Measurements from ENCODE around the gene HIPK2.

The HIPK2 gene

GRCh38 chr7:139669106-139670061 lies 108.4 kb downstream of the HIPK2 start:
- DNase-seq, result no peak

DNA sequence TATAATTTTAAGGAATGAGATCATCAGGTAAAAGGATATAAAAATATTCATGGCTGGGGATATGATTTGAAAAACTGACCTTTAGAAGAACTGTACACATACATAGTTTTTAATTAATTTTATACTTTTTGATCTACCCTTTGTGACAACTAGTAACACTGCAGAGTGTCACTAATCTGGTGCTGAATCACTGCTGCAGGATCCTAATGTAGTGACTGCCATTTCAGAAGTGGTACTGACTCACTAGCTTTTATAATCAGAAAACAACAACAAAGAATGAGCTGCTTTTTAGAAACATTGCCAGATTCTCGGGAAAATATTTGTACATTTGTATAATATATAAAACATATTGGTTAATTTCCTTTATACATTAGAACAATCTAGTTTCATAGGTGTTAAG lies 110.4 kb downstream of the HIPK2 start:
- no peak for DNase-seq

- DNase-seq, result no peak
These were observed 111.3 kb downstream of the HIPK2 start for GRCh38 chr7:139666501-139666900.

- no peak for DNase-seq
These were observed 113.4 kb downstream of the HIPK2 start for GRCh38 chr7:139664434-139664833.

GRCh38 chr7:139663608-139664177 lies 114.1 kb downstream of the HIPK2 start:
- DNase-seq, result no peak

DNA sequence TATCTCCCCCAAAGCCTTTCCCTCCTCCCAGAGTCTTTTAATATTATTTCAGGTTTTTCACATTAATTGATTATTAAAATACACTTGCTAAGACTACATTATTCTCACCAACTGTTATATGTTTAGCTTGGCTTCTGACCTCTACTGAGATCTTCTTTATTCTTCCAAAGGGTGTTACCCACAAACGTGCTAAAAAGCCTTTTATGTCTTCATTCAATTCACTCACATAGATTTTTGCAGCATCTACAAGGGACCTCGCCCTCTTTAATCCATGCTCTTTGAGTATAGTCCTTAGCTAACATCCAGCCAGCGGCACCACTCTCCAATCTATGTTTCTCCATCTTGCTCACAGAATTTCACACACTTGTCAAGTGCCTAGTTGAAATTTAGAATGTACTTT lies 115.9 kb downstream of the HIPK2 start:
- DNase-seq, result no peak

DNA sequence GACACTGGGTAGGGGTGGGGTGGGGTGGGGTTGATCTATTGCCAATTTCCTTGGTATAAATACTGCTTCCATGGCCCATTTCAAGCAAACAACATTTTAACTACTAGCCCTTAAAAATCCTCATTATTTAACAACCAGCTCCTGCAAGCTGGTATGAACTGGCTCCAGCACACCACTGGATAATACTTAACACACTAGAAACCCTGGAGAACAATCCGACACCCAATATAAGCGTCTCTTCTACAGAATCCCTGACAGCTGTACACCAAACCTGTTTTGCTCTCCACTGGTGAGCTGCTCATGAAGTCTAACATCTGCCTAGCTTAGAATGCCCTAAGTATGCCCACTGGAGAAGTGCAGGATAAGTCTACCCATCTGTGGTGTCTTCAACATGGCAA lies 116.8 kb downstream of the HIPK2 start:
- DNase-seq, result no peak

DNA sequence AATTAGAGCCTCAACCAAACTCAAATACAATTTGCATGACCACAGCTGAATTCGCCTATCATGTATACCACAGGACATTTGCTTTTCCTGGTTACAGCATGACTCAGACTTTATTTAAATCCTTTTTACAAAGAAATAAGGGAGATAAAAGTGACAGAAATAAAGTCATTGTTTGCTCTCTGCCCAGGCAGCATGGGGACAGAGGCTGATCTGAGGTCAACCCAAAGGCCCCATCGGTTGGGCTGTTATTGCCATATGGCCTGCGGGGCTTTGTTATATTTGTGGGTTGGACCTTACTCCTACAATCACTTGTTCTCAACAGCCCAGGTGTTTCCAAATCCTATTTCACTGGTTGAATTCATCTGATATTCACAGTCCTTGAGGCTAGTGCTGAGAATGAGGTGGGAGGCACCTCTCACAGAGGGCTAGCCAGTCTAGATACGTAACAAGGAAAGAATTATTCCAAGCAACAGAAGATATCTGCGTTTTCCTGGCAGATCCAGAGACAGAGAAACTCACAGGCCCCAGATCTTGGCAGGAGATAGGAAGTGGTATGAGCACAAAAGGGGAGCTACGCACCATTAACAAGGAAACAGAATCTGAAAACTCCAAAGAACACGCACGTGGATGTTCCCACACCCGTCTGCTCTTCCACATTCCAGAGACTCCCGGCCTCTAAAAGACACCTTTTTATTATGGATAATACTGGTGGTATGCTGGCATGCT lies 117.3 kb downstream of the HIPK2 start:
- no peak for DNase-seq

- DNase-seq, result no peak
These were observed 117.9 kb downstream of the HIPK2 start for GRCh38 chr7:139659922-139660316.

GRCh38 chr7:139658908-139659675 lies 118.7 kb downstream of the HIPK2 start:
- no peak for DNase-seq

- DNase-seq, result no peak
These were observed 119.5 kb downstream of the HIPK2 start for GRCh38 chr7:139658296-139658695.

GRCh38 chr7:139657725-139658124 lies 120.1 kb downstream of the HIPK2 start:
- DNase-seq, result no peak

DNA sequence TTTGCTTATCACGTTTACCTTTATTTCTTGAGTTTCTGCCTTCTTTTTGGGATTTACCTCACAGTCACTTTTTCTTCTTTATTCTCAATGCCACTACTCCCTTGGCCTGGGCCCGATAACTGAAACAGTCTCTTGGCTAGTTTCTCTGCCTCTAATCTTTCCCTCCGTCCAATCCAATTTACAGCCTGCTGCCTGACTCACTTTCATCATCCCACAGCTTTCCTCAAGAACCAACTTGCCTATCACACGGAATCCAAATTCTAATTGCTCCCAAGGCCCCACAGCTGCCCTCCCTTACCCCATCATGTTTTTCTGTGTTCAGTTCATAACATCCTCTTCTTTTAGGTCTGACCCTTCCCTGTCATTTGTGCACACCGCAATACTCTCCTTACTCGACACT lies 121.4 kb downstream of the HIPK2 start:
- no peak for DNase-seq

DNA sequence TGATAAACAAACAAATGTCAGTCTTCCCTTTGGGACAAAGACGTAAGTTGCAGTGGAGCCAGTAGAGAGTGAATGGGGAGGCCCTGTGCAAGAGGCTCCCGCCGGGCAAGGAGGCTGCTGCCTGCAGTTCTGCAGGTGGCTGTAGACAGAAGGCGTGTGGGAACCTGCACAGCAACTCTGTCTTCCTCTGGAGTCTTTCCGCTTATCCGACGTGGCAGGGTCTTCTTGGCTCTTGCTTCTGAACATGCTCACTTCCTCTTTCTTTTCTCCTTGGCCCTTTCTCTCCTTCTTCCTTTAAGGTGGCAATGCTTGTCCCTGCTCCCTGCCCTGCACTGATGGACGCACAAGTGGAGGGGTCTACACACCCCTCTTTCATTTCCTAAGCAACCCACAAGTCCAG lies 122.5 kb downstream of the HIPK2 start:
- DNase-seq, result no peak

DNA sequence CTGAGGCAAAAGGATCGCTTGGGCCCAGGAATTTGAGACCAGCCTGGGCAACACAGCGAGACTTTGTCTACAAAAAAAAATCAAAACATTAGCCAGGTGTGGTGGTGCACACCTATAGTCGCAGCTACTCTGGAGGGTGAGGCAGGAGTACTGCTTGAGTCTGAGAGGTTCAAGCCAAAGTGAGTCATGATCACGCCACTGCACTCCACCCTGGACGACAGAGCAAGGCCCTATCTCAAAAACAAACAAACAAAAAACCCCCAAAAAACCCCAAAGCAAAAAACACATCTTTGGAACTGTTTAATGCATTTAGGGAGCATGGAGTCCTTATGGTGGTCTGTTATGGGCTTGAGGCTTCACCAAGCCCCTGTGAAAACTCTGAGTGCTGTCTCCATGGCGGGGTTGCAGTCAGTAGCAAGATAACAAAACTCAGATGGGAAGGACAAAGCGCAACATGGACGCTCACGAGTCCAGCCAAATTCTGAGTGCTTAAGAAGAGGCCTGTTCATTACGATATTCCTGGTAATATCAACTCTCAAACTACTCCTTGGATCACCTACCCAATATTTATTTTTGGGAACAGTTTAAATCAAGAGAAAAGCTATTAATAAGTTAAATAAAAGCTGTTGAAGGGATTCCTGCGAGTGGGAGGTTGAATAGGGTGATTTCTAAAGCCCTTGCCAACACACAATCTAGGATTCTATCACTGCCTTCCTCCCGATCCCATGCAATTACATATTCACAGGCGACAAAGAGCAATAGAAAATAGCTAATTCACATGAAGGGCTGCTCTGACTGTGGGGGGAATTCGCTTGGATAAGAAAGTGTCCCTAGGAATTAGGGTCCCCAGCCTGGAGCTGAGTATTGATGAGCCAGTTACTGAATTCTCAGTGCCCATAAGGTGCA lies 123.3 kb downstream of the HIPK2 start:
- DNase-seq, result no peak

DNA sequence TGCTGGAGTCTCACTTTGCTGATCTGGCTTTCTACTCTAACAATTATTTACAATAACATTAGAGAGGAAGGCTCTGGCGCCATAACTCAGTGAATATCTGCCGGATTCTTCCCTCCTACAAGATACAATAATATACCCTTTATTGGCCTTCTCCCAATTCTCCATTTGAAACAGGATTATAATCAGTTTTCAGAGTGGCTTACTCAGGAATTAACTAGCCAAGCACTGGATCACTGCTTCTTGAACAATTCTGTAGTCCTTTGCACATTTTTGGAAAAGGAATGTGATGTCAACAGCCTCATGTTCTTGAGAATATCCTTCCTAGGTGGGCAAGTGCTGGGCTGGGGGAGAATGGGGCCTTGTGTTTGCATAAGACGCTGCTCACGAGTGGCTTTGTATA lies 125.9 kb downstream of the HIPK2 start:
- DNase-seq, result no peak

GRCh38 chr7:139651308-139651707 lies 126.5 kb downstream of the HIPK2 start:
- no peak for DNase-seq

DNA sequence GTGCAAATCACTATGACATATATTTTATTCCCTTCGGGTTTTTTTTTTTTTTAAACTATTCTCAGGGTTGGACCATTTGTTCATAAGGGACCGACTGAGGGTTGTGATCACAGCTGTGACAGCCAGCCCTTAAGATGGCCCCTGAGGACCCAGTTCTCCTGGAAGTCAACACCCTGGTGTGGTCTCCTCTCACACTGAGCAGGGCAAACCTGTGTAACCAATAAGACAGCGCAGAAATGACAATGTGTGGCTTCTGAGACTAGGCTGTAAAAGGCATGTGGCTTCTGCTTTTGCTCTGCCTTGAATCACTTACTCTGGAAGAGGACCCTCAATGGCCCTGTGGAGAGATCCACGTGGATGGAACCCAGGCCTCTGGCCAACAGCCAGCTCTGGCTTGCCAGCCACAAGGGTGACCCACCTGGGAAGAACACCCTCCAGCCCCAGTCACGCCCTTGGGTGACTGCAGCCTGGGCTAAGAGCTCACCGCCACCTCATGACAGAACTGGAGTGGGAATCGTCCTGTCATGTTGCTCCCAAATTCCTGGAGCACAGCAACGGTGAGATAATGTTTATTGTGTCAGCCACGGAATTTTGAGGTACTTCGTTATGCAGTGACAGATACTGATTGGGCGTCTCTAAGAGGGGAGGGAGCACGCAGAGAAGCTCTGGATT lies 127.2 kb downstream of the HIPK2 start:
- DNase-seq, result no peak

GRCh38 chr7:139648941-139649425 lies 128.8 kb downstream of the HIPK2 start:
- DNase-seq, result no peak

DNA sequence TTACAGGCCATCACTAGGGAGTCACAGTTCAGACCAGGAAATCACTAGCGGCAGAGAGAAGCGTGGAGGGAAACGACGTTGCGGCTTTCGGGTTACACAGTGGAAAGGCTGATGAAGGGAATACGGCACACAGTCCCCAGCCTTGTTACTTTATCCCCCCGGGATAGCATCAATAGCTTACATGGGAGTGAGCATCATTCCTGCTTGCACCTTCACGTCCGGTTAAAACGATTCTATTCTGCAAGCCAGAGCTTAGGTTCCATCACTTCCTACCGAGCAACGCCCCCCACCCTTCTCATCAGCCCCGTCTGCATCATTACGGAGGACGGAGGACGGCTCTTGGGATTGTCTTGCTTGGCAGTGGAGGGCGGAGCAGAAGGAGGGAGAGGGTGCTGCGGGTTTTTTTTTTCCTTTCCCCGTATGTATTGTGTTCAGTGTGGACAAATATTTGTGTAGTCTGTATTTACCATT lies 129.4 kb downstream of the HIPK2 start:
- DNase-seq, result no peak

DNA sequence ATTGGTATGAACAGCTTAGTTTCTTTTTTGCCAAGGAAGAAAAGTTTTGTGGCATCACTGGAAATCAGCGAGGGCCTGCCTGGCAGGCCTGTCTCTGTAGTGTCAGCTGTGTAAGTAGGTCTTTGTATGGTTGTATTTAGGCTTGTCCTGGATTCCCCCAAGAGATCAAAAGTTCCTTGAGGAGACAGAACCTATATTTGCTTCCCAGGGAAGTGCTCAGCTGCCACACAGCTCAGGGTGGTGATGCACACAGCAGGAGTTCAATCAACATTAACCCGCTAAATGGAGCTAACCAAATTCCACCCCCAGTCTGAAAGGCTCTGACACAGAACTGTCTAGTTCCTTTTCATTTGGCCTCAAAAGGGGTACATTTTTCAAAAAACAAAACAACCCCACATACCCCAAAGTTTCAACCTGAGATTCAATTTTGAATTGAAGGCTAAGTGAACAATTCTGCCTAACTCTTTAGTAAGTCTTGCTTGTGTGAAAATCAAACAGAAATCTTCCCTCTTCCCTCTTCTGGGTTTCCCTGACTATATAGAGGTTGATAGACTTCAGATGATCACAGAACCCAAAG lies 129.9 kb downstream of the HIPK2 start:
- DNase-seq, result no peak

Data from NCI-H446 treated with DMSO at 0.1 percent for 48 hours (cell line).